Measurements from ENCODE around the gene NAB1. TPM values are rescaled to one million over a fixed set of nuclear protein-coding genes. Genes with fewer than 3 reads are reported as not detected.
A peak's percentile ranks its signal among the peaks of the same experiment; 100 is the strongest.

Gene NAB1
- total RNA-seq, 8 experiments from 2014 or later, result 16.2 to 32.8 (median 23.1) TPM

- H3K27ac ChIP-seq, result no peak overlapping the region
- no peak for ATAC-seq (replicated peaks in 6 of 8)
- H3K4me3 ChIP-seq, result no peak overlapping the region
- in situ Hi-C loops (cut with MboI; ENCODE audit: low pct_unique_long_range_greater_than_20kb in 2 of 9, low sequenced_read_pairs in 9 of 9, unreplicated experiment in 9 of 9), result no loop called here
- peaks cover 2 to 4% of the 10 kb centered on the region in 2 donors for H3K4me1 ChIP-seq (replicated peaks in 1 of 2)
- 57 to 100% (median 94%) methylated on average over 1 to 5 of the region's 5 CpGs; no CpG with 5 or more reads in 1 of the 10 experiments for WGBS, 10 experiments
Measured at GRCh38 chr2:190714958-190715357, 66.1 kb downstream of the NAB1 start.

DNA sequence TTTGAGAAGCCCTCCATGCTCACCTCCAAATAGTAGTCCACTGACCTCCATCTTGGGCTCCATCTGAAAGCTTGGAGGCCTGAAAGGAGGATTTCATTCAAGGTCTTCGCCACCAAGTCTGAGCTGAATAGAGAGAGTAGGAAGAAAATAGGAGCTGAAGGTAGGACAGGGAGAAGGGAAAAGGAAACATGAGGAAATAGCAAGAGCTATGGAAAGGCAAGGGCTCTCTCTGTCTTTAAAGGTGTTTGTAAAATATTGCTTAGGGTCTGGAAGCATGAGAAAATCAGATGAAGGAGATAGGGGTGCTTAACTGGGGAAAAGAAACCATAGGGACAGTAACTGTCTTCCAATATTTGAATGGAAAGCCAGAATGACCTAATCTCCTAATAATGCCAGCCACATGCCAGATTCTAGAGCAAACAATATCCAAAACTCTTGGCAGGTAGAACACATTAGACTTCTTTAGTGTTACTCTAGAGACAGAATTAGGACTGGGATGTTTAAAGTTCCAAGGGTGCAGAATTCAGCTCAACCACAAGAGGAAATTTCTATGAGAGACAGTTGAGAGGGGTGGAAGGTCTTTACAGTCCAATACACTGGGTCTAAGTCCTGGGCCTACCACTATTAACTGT, 67.4 kb downstream of the NAB1 start:
- ATAC-seq (replicated peaks in 6 of 8), result no peak
- no peak overlapping the region for H3K4me3 ChIP-seq
- 60 to 100% (median 88%) methylated on average over 1 of the region's 1 CpG; no CpG with 5 or more reads in 1 of the 10 experiments for WGBS, 10 experiments
- H3K27ac ChIP-seq, result no peak overlapping the region
- peaks cover 2 to 4% of the 10 kb centered on the region in 2 donors for H3K4me1 ChIP-seq (replicated peaks in 1 of 2)
- in situ Hi-C loops (cut with MboI; ENCODE audit: low pct_unique_long_range_greater_than_20kb in 2 of 9, low sequenced_read_pairs in 9 of 9, unreplicated experiment in 9 of 9), result no loop called here

DNA sequence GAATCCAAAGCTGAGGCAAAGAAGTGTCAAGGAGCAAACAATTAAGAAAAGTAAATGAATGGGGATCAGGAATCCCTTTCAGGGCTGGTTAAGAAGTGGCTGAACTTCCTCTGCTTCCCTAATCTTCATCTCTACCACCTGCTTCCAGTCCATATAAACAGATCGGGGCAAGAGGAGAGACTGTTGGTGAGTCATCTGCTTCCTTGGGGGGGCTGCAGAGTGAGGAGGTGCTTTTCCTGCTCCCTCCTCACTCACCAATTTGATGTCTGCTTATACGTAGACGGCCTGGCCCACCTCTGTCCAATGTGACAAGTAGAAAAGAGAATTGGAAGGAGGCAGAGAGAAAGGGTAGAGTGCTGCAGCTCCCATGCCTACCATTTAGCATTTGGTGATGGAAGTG, 68.4 kb downstream of the NAB1 start:
- no peak for ATAC-seq (replicated peaks in 6 of 8)
- Histone ChIP-seq H3K4me1 (replicated peaks in 1 of 2) (peaks cover 2 to 4% of the 10 kb centered on the region in 2 donors), H3K4me3 (no peak overlapping the region), H3K27ac (no peak overlapping the region)
- in situ Hi-C loops (cut with MboI; ENCODE audit: low pct_unique_long_range_greater_than_20kb in 2 of 9, low sequenced_read_pairs in 9 of 9, unreplicated experiment in 9 of 9), result no loop called here
- WGBS, 10 experiments, result 37 to 100% (median 100%) methylated on average over 1 to 3 of the region's 3 CpGs; no CpG with 5 or more reads in 5 of the 10 experiments

- no peak overlapping the region for H3K27ac ChIP-seq
- no peak overlapping the region for H3K4me3 ChIP-seq
- WGBS, 10 experiments, result 12 to 95% (median 77%) methylated on average over 1 to 12 of the region's 15 CpGs; no CpG with 5 or more reads in 1 of the 10 experiments
- in situ Hi-C loops (cut with MboI; ENCODE audit: low pct_unique_long_range_greater_than_20kb in 2 of 9, low sequenced_read_pairs in 9 of 9, unreplicated experiment in 9 of 9), result no loop called here
- peaks cover 2 to 4% of the 10 kb centered on the region in 2 donors for H3K4me1 ChIP-seq (replicated peaks in 1 of 2)
- peak in 1 of 8 experiments; percentile 13 for ATAC-seq (replicated peaks in 6 of 8)
Measured at GRCh38 chr2:190717764-190718651, 69.1 kb downstream of the NAB1 start.

DNA sequence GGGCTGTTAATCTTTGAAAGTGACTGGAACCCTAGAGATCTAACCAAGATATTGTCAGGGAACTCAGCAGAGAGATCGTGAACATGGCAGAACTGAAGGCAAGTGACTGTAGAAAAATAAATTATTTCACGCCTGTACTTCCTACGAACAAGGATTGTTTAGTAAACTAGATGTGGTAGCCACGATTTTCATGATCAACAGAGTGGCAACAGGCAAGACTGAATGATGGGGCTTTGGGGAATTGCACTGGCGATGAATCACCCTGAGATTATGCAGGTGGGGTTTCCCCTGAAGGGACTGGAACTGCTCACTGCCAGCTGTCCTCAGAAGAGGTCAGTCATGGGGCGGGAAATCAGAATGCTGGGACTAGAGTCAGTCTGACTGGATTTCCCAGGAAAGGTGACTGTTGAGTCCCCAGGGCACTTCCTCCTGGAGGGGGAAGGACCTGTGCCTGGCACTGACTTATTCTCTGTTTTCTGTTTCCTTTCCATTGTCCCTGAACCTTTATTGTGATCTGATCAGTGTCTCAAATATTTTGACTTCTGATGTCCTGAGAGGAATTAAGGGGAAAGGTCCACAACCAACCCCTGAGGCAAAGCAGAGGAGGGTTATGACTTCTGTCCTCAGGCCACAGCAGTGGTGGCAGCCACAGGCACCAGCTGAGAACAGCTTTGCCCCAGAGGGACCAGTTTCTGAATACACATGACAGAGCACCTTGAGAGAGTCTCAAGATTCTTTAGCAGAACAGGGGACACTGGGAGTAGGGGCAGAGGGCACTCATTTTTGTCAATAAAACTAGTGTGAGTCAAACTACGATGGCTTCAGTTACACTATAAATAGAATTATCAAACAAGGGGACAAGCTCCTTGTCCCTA, 70.0 kb downstream of the NAB1 start:
- peak; percentile 62 to 99 (median 98) for ATAC-seq (replicated peaks in 6 of 8)
- H3K4me3 ChIP-seq, result no peak overlapping the region
- whole genome bisulfite sequencing, 10 experiments, result 20 to 80% (median 47%) methylated on average over 1 to 6 of the region's 7 CpGs; no CpG with 5 or more reads in 1 of the 10 experiments
- peaks cover 2 to 4% of the 10 kb centered on the region in 2 donors for H3K4me1 ChIP-seq (replicated peaks in 1 of 2)
- H3K27ac ChIP-seq, result no peak overlapping the region
- in situ Hi-C loops (cut with MboI; ENCODE audit: low pct_unique_long_range_greater_than_20kb in 2 of 9, low sequenced_read_pairs in 9 of 9, unreplicated experiment in 9 of 9), result no loop called here

GRCh38 chr2:190720276-190720675, 71.4 kb downstream of the NAB1 start:
- WGBS, 10 experiments, result 71 to 100% (median 95%) methylated on average over 1 to 6 of the region's 6 CpGs; no CpG with 5 or more reads in 2 of the 10 experiments
- in situ Hi-C loops (cut with MboI; ENCODE audit: low pct_unique_long_range_greater_than_20kb in 2 of 9, low sequenced_read_pairs in 9 of 9, unreplicated experiment in 9 of 9), result no loop called here
- Histone ChIP-seq H3K27ac (no peak overlapping the region), H3K4me3 (no peak overlapping the region), H3K4me1 (replicated peaks in 1 of 2) (peaks cover 2 to 4% of the 10 kb centered on the region in 2 donors)
- ATAC-seq (replicated peaks in 6 of 8), result no peak

GRCh38 chr2:190720691-190721090, 71.8 kb downstream of the NAB1 start:
- no peak overlapping the region for H3K4me3 ChIP-seq
- in situ Hi-C loops (cut with MboI; ENCODE audit: low pct_unique_long_range_greater_than_20kb in 2 of 9, low sequenced_read_pairs in 9 of 9, unreplicated experiment in 9 of 9), result no loop called here
- peaks cover 2 to 4% of the 10 kb centered on the region in 2 donors for H3K4me1 ChIP-seq (replicated peaks in 1 of 2)
- H3K27ac ChIP-seq, result no peak overlapping the region
- 29 to 100% (median 40%) methylated on average over 1 of the region's 1 CpG; no CpG with 5 or more reads in 5 of the 10 experiments for WGBS, 10 experiments
- no peak for ATAC-seq (replicated peaks in 6 of 8)

DNA sequence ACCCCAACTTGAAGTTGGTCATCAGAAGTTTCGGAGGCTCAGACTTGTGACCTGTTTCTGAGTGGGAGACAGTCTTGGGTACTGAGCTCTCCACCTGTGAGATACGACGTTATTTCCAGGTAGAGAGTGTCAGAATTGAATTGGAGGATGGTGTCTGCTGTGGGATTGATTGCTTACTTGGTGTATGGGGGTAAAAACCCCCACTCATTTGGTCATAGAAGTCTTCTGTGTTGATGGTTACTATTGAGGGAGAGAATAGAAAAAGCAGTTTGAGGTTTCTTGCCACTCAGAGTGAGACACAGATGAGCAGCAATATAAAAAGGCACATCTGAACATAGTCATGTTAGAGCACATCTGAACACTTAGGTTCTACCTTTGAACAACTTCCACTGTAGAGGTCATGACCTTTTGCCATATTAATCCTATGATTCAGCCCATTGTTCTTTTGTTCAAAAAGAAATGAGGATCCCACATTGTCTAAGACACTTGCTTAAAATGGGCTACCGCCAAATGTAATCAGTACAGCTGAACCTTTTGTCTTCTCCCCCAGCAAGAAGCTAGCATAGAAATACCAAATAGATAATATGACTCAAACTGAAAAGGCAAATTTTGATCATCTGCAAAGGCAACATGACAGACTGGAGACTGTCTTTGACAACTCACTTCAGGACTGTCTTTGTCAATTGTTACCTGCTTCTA, 73.3 kb downstream of the NAB1 start:
- Histone ChIP-seq H3K4me3 (no peak overlapping the region), H3K4me1 (replicated peaks in 1 of 2) (peaks cover 2 to 4% of the 10 kb centered on the region in 2 donors), H3K27ac (no peak overlapping the region)
- in situ Hi-C loops (cut with MboI; ENCODE audit: low pct_unique_long_range_greater_than_20kb in 2 of 9, low sequenced_read_pairs in 9 of 9, unreplicated experiment in 9 of 9), result no loop called here
- 80 to 100% (median 89%) methylated on average over 1 to 4 of the region's 4 CpGs; no CpG with 5 or more reads in 1 of the 10 experiments for WGBS, 10 experiments
- ATAC-seq (replicated peaks in 6 of 8), result no peak

DNA sequence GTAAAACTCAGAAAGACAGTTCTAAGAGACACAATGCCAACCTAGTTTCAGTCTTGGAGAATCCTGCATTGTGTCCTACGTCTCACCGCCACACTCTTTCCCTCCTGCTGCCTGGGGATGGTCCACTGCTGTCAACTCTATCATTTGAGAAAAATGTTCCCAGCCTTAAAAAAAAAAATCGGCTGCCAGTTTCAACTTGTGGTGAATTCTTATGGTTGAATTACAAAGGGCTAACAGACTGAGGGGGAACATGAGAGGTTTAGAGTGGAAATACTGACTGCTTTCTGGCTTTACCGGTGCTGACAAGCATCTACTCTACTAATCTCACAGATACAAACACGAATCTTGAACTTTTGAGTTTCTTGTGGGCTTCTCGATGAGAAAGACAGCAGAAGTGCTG, 74.0 kb downstream of the NAB1 start:
- in situ Hi-C loops (cut with MboI; ENCODE audit: low pct_unique_long_range_greater_than_20kb in 2 of 9, low sequenced_read_pairs in 9 of 9, unreplicated experiment in 9 of 9), result no loop called here
- no peak for ATAC-seq (replicated peaks in 6 of 8)
- H3K27ac ChIP-seq, result no peak overlapping the region
- H3K4me1 ChIP-seq (replicated peaks in 1 of 2), result peaks cover 2 to 4% of the 10 kb centered on the region in 2 donors
- WGBS, 10 experiments, result 75 to 100% (median 85%) methylated on average over 1 to 6 of the region's 6 CpGs; no CpG with 5 or more reads in 1 of the 10 experiments
- H3K4me3 ChIP-seq, result no peak overlapping the region

DNA sequence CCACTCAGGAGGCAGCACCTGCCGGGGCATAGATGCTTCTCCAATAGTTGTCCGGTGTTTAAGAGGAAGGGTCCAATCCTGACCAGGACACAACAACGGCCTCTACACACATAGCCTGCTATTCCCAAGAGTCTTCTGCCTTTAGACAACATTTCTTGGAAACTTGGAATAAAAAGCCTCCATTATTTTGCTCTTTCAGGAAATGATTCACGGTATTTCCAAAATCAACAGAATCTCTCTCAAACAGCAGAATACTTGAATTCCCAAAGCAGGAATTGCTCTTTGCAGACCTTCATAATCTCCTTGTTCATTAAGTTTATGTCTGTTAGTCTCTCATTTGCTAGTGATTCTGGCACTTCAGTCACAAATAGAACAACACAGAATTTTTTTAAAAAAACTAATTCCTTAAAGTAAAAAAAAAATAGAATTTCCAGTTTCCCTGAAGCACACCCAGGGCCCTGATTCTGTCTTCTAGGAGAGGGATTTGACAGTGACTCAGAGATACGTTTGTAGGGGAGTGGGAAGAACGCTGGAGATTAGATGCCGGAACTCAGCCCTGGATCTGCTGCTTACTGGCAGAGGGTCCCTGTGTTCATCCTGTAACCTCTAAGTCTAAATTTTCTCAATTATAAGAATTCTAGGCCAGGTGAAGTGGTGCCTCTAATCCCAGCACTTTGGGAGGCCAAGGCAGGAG, 74.7 kb downstream of the NAB1 start:
- ATAC-seq (replicated peaks in 6 of 8), result no peak
- Histone ChIP-seq H3K4me3 (no peak overlapping the region), H3K27ac (no peak overlapping the region), H3K4me1 (replicated peaks in 1 of 2) (peaks cover 0 to 4% of the 10 kb centered on the region in 2 donors)
- 20 to 100% (median 87%) methylated on average over 2 to 7 of the region's 7 CpGs; no CpG with 5 or more reads in 1 of the 10 experiments for WGBS, 10 experiments
- in situ Hi-C loops (cut with MboI; ENCODE audit: low pct_unique_long_range_greater_than_20kb in 2 of 9, low sequenced_read_pairs in 9 of 9, unreplicated experiment in 9 of 9), result no loop called here

- in situ Hi-C loops (cut with MboI; ENCODE audit: low pct_unique_long_range_greater_than_20kb in 2 of 9, low sequenced_read_pairs in 9 of 9, unreplicated experiment in 9 of 9), result no loop called here
- 0 to 70% (median 59%) methylated on average over 1 to 3 of the region's 3 CpGs; no CpG with 5 or more reads in 1 of the 10 experiments for WGBS, 10 experiments
- ATAC-seq (replicated peaks in 6 of 8), result peak in 1 of 8 experiments; percentile 47
- Histone ChIP-seq H3K4me1 (replicated peaks in 1 of 2) (no peaks in the 10 kb centered on the region), H3K4me3 (no peak overlapping the region), H3K27ac (no peak overlapping the region)
Measured at GRCh38 chr2:190726255-190726654, 77.4 kb downstream of the NAB1 start.

- in situ Hi-C loops (cut with MboI; ENCODE audit: low pct_unique_long_range_greater_than_20kb in 2 of 9, low sequenced_read_pairs in 9 of 9, unreplicated experiment in 9 of 9), result no loop called here
- H3K4me3 ChIP-seq, result no peak overlapping the region
- ATAC-seq (replicated peaks in 6 of 8), result no peak
- no peaks in the 10 kb centered on the region for H3K4me1 ChIP-seq (replicated peaks in 1 of 2)
- 56 to 100% (median 96%) methylated on average over 3 to 8 of the region's 8 CpGs for WGBS, 10 experiments
- H3K27ac ChIP-seq, result no peak overlapping the region
Measured at GRCh38 chr2:190736355-190736754, 87.5 kb downstream of the NAB1 start.

All from motor neuron (in vitro differentiated cells).